ENCODE measurements around the gene LIN54. TPM values are rescaled to one million over a fixed set of nuclear protein-coding genes. Genes with fewer than 3 reads are reported as not detected.

LIN54 gene
- total RNA-seq, 1 donor from 2014 or later: 5.0 TPM

GRCh38 chr4:82892467-82892802, 118.2 kb downstream of the LIN54 start:
- H3K4me3 ChIP-seq (ENCODE audit: low read depth, low read length): no peak overlapping the region

GRCh38 chr4:82891707-82892466, 118.7 kb downstream of the LIN54 start:
- Histone ChIP-seq H3K4me3 (ENCODE audit: low read depth, low read length) (peak overlapping the region; percentile 88), H3K36me3 (ENCODE audit: control insufficient read depth, insufficient read depth, low read length) (no peaks in the 10 kb centered on the region), H3K27me3 (ENCODE audit: control insufficient read depth, insufficient read depth, low read length) (no peaks in the 10 kb centered on the region)
- TF ChIP-seq CTCF (IDR thresholded peaks at IDR 0.05; ENCODE audit: insufficient read depth, low read length, poor library complexity, severe bottlenecking): no peak
- DNase-seq (ENCODE audit: low read depth): no peak

More at GRCh38 chr4:82892467-82892802, 118.2 kb downstream of the LIN54 start:
- Histone ChIP-seq H3K27me3 (ENCODE audit: control insufficient read depth, insufficient read depth, low read length) (no peaks in the 10 kb centered on the region), H3K36me3 (ENCODE audit: control insufficient read depth, insufficient read depth, low read length) (no peaks in the 10 kb centered on the region)
- TF ChIP-seq CTCF (IDR thresholded peaks at IDR 0.05; ENCODE audit: insufficient read depth, low read length, poor library complexity, severe bottlenecking): no peak
- DNase-seq (ENCODE audit: low read depth): no peak

- Histone ChIP-seq H3K27me3 (ENCODE audit: control insufficient read depth, insufficient read depth, low read length) (no peaks in the 10 kb centered on the region), H3K36me3 (ENCODE audit: control insufficient read depth, insufficient read depth, low read length) (no peaks in the 10 kb centered on the region), H3K4me3 (ENCODE audit: low read depth, low read length) (peak within 1 kb of the TSS; percentile 88)
- no peak for TF ChIP-seq CTCF (IDR thresholded peaks at IDR 0.05; ENCODE audit: insufficient read depth, low read length, poor library complexity, severe bottlenecking)
- peak; percentile 61 for DNase-seq (ENCODE audit: low read depth)
Observed at GRCh38 chr4:82890901-82891706, 119.5 kb downstream of the LIN54 start, which contains the start of gene SEC31A. Gene SEC31A, minus strand, starts transcription at chr4:82891153. Its CDS starts 9,217 bp downstream, at chr4:82881936.

- Histone ChIP-seq H3K36me3 (ENCODE audit: control insufficient read depth, insufficient read depth, low read length) (no peaks in the 10 kb centered on the region), H3K27me3 (ENCODE audit: control insufficient read depth, insufficient read depth, low read length) (no peaks in the 10 kb centered on the region), H3K4me3 (ENCODE audit: low read depth, low read length) (peak overlapping the region; percentile 88)
- DNase-seq (ENCODE audit: low read depth): no peak
- TF ChIP-seq CTCF (IDR thresholded peaks at IDR 0.05; ENCODE audit: insufficient read depth, low read length, poor library complexity, severe bottlenecking): no peak
Observed at GRCh38 chr4:82890528-82890900, 120.1 kb downstream of the LIN54 start.

- Histone ChIP-seq H3K36me3 (ENCODE audit: control insufficient read depth, insufficient read depth, low read length) (no peaks in the 10 kb centered on the region), H3K4me3 (ENCODE audit: low read depth, low read length) (peak overlapping the region; percentile 88), H3K27me3 (ENCODE audit: control insufficient read depth, insufficient read depth, low read length) (no peaks in the 10 kb centered on the region)
- no peak for DNase-seq (ENCODE audit: low read depth)
- TF ChIP-seq CTCF (IDR thresholded peaks at IDR 0.05; ENCODE audit: insufficient read depth, low read length, poor library complexity, severe bottlenecking): no peak
Observed at GRCh38 chr4:82889287-82889686, 121.3 kb downstream of the LIN54 start.
